GM23338 (cell line): ENCODE data around the gene RPL31. TPM values are rescaled to one million over a fixed set of nuclear protein-coding genes. Genes with fewer than 3 reads are reported as not detected.

Experiments
- ATAC-seq: fragments of 200-7000 bp; cut with Tn5 transposase; 3 replicates; pipeline ENCODE4 v1.9.1; 2020
- DNase-seq: peaks from one replicate; pipeline ENCODE4 v3.0.0-alpha.2; 2015; ENCODE audit warnings: low spot score
- H2AFZ ChIP-seq: fragments of 200-600 bp; sonication (generic); 2 replicates; pipeline ENCODE4 v1.8.0; 2016; ENCODE audit warnings: antibody characterized with exemption, mild to moderate bottlenecking, moderate library complexity
- H3F3A ChIP-seq: fragments of 200-600 bp; sonication (generic); replicated peaks from 2 replicates; pipeline ENCODE4 v1.8.0; 2017; ENCODE audit warnings: antibody characterized with exemption, mixed run types, low read depth
- H3K27ac ChIP-seq: fragments of 200-600 bp; sonication (generic); 2 replicates; pipeline ENCODE4 v1.6.1; 2016; ENCODE audit warnings: low read depth
- H3K27me3 ChIP-seq: fragments of 200-600 bp; sonication (generic); 2 replicates; pipeline ENCODE4 v1.8.0; 2016; ENCODE audit warnings: mild to moderate bottlenecking, mixed run types, moderate library complexity; ENCODE audit not compliant: insufficient read depth
- H3K36me3 ChIP-seq: fragments of 200-600 bp; sonication (generic); 2 replicates; pipeline ENCODE4 v1.8.0; 2016; ENCODE audit warnings: mild to moderate bottlenecking; ENCODE audit not compliant: insufficient read depth
- H3K4me1 ChIP-seq: fragments of 200-600 bp; sonication (generic); 2 replicates; pipeline ENCODE4 v1.8.0; 2016; ENCODE audit warnings: mild to moderate bottlenecking, moderate library complexity; ENCODE audit not compliant: insufficient read depth
- H3K4me2 ChIP-seq: fragments of 200-600 bp; sonication (generic); 2 replicates; pipeline ENCODE4 v1.7.1; 2017; ENCODE audit warnings: mixed run types
- H3K4me3 ChIP-seq: fragments of 200-600 bp; sonication (generic); 2 replicates; pipeline ENCODE4 v1.6.1; 2016; ENCODE audit warnings: mixed run types
- H3K79me2 ChIP-seq: fragments of 200-600 bp; sonication (generic); replicated peaks from 2 replicates; pipeline ENCODE4 v1.8.0; 2017; ENCODE audit warnings: mild to moderate bottlenecking; ENCODE audit not compliant: insufficient read depth
- H3K9me2 ChIP-seq: fragments of 200-600 bp; sonication (generic); 2 replicates; pipeline ENCODE4 v1.8.0; 2017; ENCODE audit not compliant: insufficient read depth
- H4K20me1 ChIP-seq: fragments of 200-600 bp; sonication (generic); replicated peaks from 2 replicates; pipeline ENCODE4 v1.8.0; 2017; ENCODE audit warnings: mild to moderate bottlenecking; ENCODE audit not compliant: insufficient read depth
- H3K27ac Mint-ChIP-seq: 2 replicates; pipeline ENCODE4 v1.8.0; 2020; ENCODE audit warnings: inconsistent platforms, mild to moderate bottlenecking, moderate library complexity, mixed read lengths
- H3K27me3 Mint-ChIP-seq: 3 replicates; pipeline ENCODE4 v1.8.0; 2022; ENCODE audit warnings: low read depth, mild to moderate bottlenecking, moderate library complexity, mixed read lengths, inconsistent platforms; ENCODE audit not compliant: insufficient read depth, poor library complexity
- H3K36me3 Mint-ChIP-seq: 3 replicates; pipeline ENCODE4 v1.8.0; 2021; ENCODE audit warnings: low read depth, mild to moderate bottlenecking, inconsistent platforms, moderate library complexity, mixed read lengths
- H3K4me1 Mint-ChIP-seq: 3 replicates; pipeline ENCODE4 v1.8.0; 2020; ENCODE audit warnings: mild to moderate bottlenecking, inconsistent platforms, mixed read lengths
- H3K4me3 Mint-ChIP-seq: 3 replicates; pipeline ENCODE4 v1.8.0; 2021; ENCODE audit warnings: moderate library complexity, mild to moderate bottlenecking, inconsistent platforms, mixed read lengths
- H3K9me3 Mint-ChIP-seq: 3 replicates; pipeline ENCODE4 v1.8.0; 2020; ENCODE audit warnings: moderate library complexity, mild to moderate bottlenecking, inconsistent platforms, mixed read lengths
- CREB1 ChIP-seq: fragments of 250-450 bp; sonication (Bioruptor Pico); IDR thresholded peaks from 2 replicates; pipeline ENCODE4 v1.5.0; 2020; ENCODE audit warnings: low read depth, mild to moderate bottlenecking, moderate library complexity
- CTCF ChIP-seq, 2 experiments: fragments of 200-600 bp in 1 of 2; sonication (generic) in 1 of 2; conservative IDR thresholded peaks; 2 replicates each; pipeline versions ENCODE4 v1.5.1 to v1.6.1; 2016 to 2017; ENCODE audit warnings: antibody characterized with exemption in 2 of 2, low read depth in 2 of 2, mild to moderate bottlenecking in 2 of 2, moderate library complexity in 1 of 2
- ETS1 ChIP-seq: IDR thresholded peaks from 2 replicates; pipeline ENCODE4 v1.6.1; 2016; ENCODE audit warnings: antibody characterized with exemption
- EZH2 ChIP-seq: fragments of 200-600 bp; sonication (generic); IDR thresholded peaks from one replicate; pipeline ENCODE4 v1.8.0; 2017; ENCODE audit warnings: antibody characterized with exemption, mild to moderate bottlenecking, low read depth; ENCODE audit not compliant: unreplicated experiment
- EZH2phosphoT487 ChIP-seq: fragments of 200-600 bp; sonication (generic); IDR thresholded peaks from one replicate; pipeline ENCODE4 v1.8.1; 2018; ENCODE audit warnings: antibody characterized with exemption; ENCODE audit not compliant: unreplicated experiment
- JUNB ChIP-seq: IDR thresholded peaks from one replicate; pipeline ENCODE4 v1.6.1; 2016; ENCODE audit warnings: antibody characterized with exemption; ENCODE audit not compliant: unreplicated experiment
- NANOG ChIP-seq: IDR thresholded peaks from 2 replicates; pipeline ENCODE4 v1.6.1; 2016; ENCODE audit warnings: antibody characterized with exemption, borderline replicate concordance
- POLR2AphosphoS5 ChIP-seq: IDR thresholded peaks from 2 replicates; pipeline ENCODE4 v1.6.1; 2016; ENCODE audit warnings: antibody characterized with exemption, low read depth
- REST ChIP-seq: IDR thresholded peaks from one replicate; pipeline ENCODE4 v1.6.1; 2018; ENCODE audit warnings: antibody characterized with exemption; ENCODE audit not compliant: unreplicated experiment
- STAT1 ChIP-seq: IDR thresholded peaks from one replicate; pipeline ENCODE4 v1.6.1; 2016; ENCODE audit warnings: antibody characterized with exemption; ENCODE audit not compliant: unreplicated experiment
- ZNF114 ChIP-seq: fragments of 250-450 bp; sonication (Bioruptor Pico); IDR thresholded peaks from 2 replicates; pipeline ENCODE4 v1.5.0; 2020; ENCODE audit warnings: mild to moderate bottlenecking, moderate library complexity
- ZNF331 ChIP-seq: fragments of 250-450 bp; sonication (Bioruptor Pico); IDR thresholded peaks from 2 replicates; pipeline ENCODE4 v1.5.0; 2020; ENCODE audit warnings: low read depth, mild to moderate bottlenecking, moderate library complexity
- polyA plus RNA-seq: library from polyadenylated mRNA; unstranded; fragments of >200 nt; fragmentation: Nextera tagmentation; extraction: Ambion mirVana; gene quantifications from 2 replicates; pipeline ENCODE4 v1.2.1, GENCODE V29; 2016
- total RNA-seq: library from RNA; depleted of rRNA; stranded (reverse); fragments of >200 nt; shearing (Covaris generic); gene quantifications from 2 replicates; pipeline ENCODE4 v1.2.3, GENCODE V29; 2014

The RPL31 gene
- total and polyA plus RNA-seq, 2 experiments from 2014 or later, result 819 to 3,213 TPM

GRCh38 chr2:100999995-101000394 lies 2.1 kb upstream of the RPL31 start (continued):
- TF ChIP-seq CREB1 (CRISPR knock-in tag) (no peak), CTCF (conservative IDR thresholded peaks at IDR 0.05; ENCODE audit: low read depth in 2 of 2) (no peak), POLR2AphosphoS5 (no peak), ETS1 (no peak), JUNB (no peak), EZH2phosphoT487 (no peak), ZNF331 (CRISPR knock-in tag) (no peak)

- DNase-seq (no peak), ATAC-seq (no peak; the same call in 2 of the 3 replicates)
- peaks cover 40% of the 10 kb centered on the region for H3F3A ChIP-seq
- 0 out of 2 replicates have a peak, but pooled peaks cover 4% of the 10 kb centered on the region for H3K27me3 ChIP-seq
- peak overlapping the region; percentile 98 for H3K4me3 Mint-ChIP-seq
- H3K4me1 Mint-ChIP-seq, result peaks cover 31% of the 10 kb centered on the region
- peak overlapping the region; percentile 87 for H3K4me2 ChIP-seq
- H3K27ac ChIP-seq, result peak overlapping the region; percentile 95
- H3K4me1 ChIP-seq, result peaks cover 12% of the 10 kb centered on the region
- no peaks in the 10 kb centered on the region for H3K9me2 ChIP-seq
- peaks cover 54% of the 10 kb centered on the region for H3K36me3 Mint-ChIP-seq
- H4K20me1 ChIP-seq, result peaks cover 32% of the 10 kb centered on the region
- no peak overlapping the region for H2AFZ ChIP-seq
- H3K27me3 Mint-ChIP-seq, result peaks cover 33% of the 10 kb centered on the region
- H3K9me3 Mint-ChIP-seq, result peaks cover 11% of the 10 kb centered on the region
- H3K79me2 ChIP-seq, result peaks cover 36% of the 10 kb centered on the region
- H3K27ac Mint-ChIP-seq, result peak overlapping the region; percentile 99
- peaks cover 51% of the 10 kb centered on the region for H3K36me3 ChIP-seq
- H3K4me3 ChIP-seq, result peak overlapping the region; percentile 80
- TF ChIP-seq REST (no peak), ZNF114 (CRISPR knock-in tag) (no peak), ZNF331 (CRISPR knock-in tag) (no peak), EZH2 (no peak), EZH2phosphoT487 (no peak), STAT1 (no peak), CREB1 (CRISPR knock-in tag) (no peak), NANOG (no peak), ETS1 (no peak), POLR2AphosphoS5 (no peak)
Measured at GRCh38 chr2:101002562-101003277, 631 bp downstream of the RPL31 start.
